Suppressor macrophage (primary cell): ENCODE measurements around the gene KLK12.

Source experiments
- DNase-seq, 4 experiments: peaks; one replicate each; pipeline ENCODE4 v3.0.0-alpha.2; 2020 to 2022

The KLK12 gene

DNA sequence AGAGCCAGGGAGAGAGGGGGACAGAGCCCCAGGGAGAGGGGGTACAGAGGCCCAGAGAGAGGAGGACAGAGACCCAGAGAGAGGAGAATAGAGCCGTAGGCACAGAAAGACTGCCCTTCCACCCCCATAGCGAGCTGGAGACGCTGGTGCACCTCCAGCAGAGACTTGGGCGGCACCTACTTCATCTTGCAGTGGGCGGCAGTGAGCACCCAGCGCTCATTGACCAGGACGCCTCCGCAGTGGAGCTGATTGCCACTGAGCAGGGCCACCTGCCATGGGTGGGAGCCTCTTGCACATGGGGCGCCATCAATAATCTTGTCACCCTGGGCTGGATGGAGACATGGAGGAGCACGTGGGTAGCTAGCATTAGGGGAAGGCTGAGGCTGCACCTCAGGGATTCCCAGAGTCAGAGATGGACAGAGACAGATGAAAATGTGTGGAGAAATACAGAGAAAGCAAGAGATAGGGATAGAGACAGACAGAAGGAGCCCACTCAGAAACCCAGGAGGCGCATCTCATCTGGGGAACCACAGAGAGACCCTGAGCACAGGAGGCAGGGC, 53.1 kb downstream of the KLK12 start:
- DNase-seq: no peak

DNA sequence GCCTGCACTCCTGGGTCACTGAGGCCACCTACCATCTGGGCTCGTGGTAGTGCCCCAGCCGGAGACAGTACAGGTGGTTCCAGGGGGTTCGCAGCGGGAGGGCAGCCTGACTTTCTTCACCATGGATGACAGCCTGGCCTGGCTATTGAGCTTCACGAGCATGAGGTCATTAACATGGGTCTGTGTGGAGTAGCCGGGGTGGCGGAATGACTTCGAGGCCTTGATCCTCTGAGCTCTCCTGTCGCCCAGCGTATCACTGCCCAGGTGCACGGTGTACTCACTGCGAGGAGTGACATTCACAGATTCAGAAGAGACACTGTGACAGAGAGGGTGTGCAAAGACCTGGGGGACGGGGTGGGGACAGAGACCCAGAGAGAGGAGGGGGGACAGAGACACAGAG, 54.6 kb downstream of the KLK12 start:
- no peak for DNase-seq

DNA sequence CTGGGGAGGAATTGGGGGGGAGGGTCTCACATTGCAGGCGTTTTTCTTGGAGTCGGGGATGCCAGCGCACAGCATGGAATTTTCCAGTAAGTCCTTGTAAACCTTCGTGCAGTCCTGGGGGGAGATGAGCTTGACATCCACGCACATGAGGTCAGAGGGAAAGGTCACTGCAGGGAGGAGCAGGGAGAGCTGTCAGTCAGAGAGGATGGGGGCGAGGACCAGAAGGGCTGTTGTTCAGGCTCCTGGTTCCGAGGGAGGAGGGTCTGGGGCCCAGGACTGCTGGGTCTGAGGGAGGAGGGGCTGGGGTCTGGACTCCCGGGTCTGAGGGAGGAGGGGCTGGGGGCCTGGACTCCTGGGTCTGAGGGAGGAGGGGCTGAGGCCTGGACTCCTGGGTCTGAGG, 55.0 kb downstream of the KLK12 start:
- no peak for DNase-seq
